Measurements from ENCODE around the gene MSRB1. TPM values are rescaled to one million over a fixed set of nuclear protein-coding genes. Genes with fewer than 3 reads are reported as not detected.
A peak's percentile ranks its signal among the peaks of the same experiment; 100 is the strongest.

MSRB1 gene
- total RNA-seq, 1 experiment from 2014 or later: 18.3 TPM

DNA sequence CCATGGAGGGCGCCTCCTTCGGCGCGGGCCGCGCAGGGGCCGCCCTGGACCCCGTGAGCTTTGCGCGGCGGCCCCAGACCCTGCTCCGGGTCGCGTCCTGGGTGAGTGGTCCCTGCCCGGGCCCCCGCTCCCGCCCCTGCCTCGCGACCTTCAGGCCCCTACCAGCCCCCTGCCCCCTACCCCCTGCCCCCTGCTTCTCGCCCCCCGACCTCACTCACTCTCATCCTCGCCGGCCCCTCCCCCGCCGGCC is 47.0 kb upstream of the MSRB1 start:
- POLR2A ChIA-PET: no interaction called here

More for the DNA sequence above, 47.0 kb upstream of the MSRB1 start:
- RAD21 ChIA-PET (ENCODE audit: low non-redundant PET in 1 of 2, low total read pairs in 2 of 2, uncharacterized antibody in 2 of 2, unreplicated experiment in 2 of 2): no interaction called here
- no peak for TF ChIP-seq EZH2phosphoT487 (IDR thresholded peaks at IDR 0.05; ENCODE audit: borderline replicate concordance)
- TF ChIP-seq POLR2AphosphoS5 (IDR thresholded peaks at IDR 0.05; ENCODE audit: low read depth, low read length): no peak
- no peak for TF ChIP-seq EGR1 (IDR thresholded peaks at IDR 0.05; ENCODE audit: low read depth)
- TF ChIP-seq, protein P1, sequence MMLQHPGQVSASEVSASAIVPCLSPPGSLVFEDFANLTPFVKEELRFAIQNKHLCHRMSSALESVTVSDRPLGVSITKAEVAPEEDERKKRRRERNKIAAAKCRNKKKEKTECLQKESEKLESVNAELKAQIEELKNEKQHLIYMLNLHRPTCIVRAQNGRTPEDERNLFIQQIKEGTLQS (IDR thresholded peaks at IDR 0.05): no peak
- TF ChIP-seq FOSL1 (IDR thresholded peaks at IDR 0.05; ENCODE audit: low read depth): no peak
- TF ChIP-seq JUND (IDR thresholded peaks at IDR 0.05): no peak
- no peak for TF ChIP-seq SRF (IDR thresholded peaks at IDR 0.05; ENCODE audit: low read depth)
- TF ChIP-seq, protein P2, sequence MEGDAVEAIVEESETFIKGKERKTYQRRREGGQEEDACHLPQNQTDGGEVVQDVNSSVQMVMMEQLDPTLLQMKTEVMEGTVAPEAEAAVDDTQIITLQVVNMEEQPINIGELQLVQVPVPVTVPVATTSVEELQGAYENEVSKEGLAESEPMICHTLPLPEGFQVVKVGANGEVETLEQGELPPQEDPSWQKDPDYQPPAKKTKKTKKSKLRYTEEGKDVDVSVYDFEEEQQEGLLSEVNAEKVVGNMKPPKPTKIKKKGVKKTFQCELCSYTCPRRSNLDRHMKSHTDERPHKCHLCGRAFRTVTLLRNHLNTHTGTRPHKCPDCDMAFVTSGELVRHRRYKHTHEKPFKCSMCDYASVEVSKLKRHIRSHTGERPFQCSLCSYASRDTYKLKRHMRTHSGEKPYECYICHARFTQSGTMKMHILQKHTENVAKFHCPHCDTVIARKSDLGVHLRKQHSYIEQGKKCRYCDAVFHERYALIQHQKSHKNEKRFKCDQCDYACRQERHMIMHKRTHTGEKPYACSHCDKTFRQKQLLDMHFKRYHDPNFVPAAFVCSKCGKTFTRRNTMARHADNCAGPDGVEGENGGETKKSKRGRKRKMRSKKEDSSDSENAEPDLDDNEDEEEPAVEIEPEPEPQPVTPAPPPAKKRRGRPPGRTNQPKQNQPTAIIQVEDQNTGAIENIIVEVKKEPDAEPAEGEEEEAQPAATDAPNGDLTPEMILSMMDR (IDR thresholded peaks at IDR 0.05 in 2 of 3, conservative IDR thresholded peaks at IDR 0.05 in 1 of 3; ENCODE audit: borderline replicate concordance in 1 of 3, insufficient read depth in 1 of 3, low read depth in 2 of 3, low read length in 2 of 3): no peak
- no peak for TF ChIP-seq SIN3A (IDR thresholded peaks at IDR 0.05; ENCODE audit: low read depth)
- TF ChIP-seq ELF1 (IDR thresholded peaks at IDR 0.05; ENCODE audit: borderline replicate concordance, low read depth): no peak
- no peak for DNase-seq (ENCODE audit: low read depth, low spot score)
- Histone ChIP-seq H3K4me2 (ENCODE audit: low read length) (peak overlapping the region; percentile 67), H3K4me3 (replicated peaks in 1 of 2; ENCODE audit: low read depth in 1 of 2, low read length in 2 of 2) (peak overlapping the region; percentile 53 to 60), H3K9ac (ENCODE audit: low read length) (peak overlapping the region; percentile 57; the same call in 1 of the 2 replicates), H3K36me3 (ENCODE audit: control insufficient read depth in 1 of 2, insufficient read depth in 2 of 2, low read length in 2 of 2) (peaks cover 6 to 14% of the 10 kb centered on the region in 2 experiments; a peak in 2 of 4 replicates), H3K9me2 (ENCODE audit: insufficient read depth) (no peaks in the 10 kb centered on the region), H3K79me2 (ENCODE audit: insufficient read depth, low read length) (peaks cover 12% of the 10 kb centered on the region), H3K4me1 (ENCODE audit: control insufficient read depth in 1 of 2, insufficient read depth in 2 of 2, low read length in 2 of 2) (peaks cover 18 to 43% of the 10 kb centered on the region in 2 experiments), H3K27me3 (ENCODE audit: insufficient read depth, low read length) (no peaks in the 10 kb centered on the region), H3K27ac (ENCODE audit: low read depth, low read length) (peak overlapping the region; percentile 65; the same call in 1 of the 2 replicates), H4K20me1 (ENCODE audit: insufficient read depth) (no peaks in the 10 kb centered on the region), H2AFZ (ENCODE audit: low read depth, low read length, poor library complexity, severe bottlenecking) (no peak overlapping the region), H3K9me3 (ENCODE audit: control insufficient read depth in 1 of 2, insufficient read depth in 1 of 2, low read depth in 1 of 2, low read length in 2 of 2) (no peaks in the 10 kb centered on the region)
- no peak for ATAC-seq
- intact Hi-C loops (cut with micrococcal nuclease): no loop called here
- BruUV-seq (replicated peaks): no TSS peak
- CTCF ChIA-PET: interaction anchor here (0.6 kb wide), 1 partner anchor 25 kb away, joined by 3 read pairs; no protein-coding TSS in a partner anchor

All from HCT116 (cell line).